ENCODE results near the gene RPS29. TPM values are rescaled to one million over a fixed set of nuclear protein-coding genes. Genes with fewer than 3 reads are reported as not detected.
A peak's percentile ranks its signal among the peaks of the same experiment; 100 is the strongest.

The RPS29 gene
- total RNA-seq, 1 experiment from 2014 or later, result 4,587 TPM

- no peak for DNase-seq (ENCODE audit: extremely low read depth, low read depth)
Observed at GRCh38 chr14:49553106-49553505, 33.1 kb downstream of the RPS29 start.

- no peak for DNase-seq (ENCODE audit: extremely low read depth, low read depth)
Observed at GRCh38 chr14:49551569-49551968, 34.6 kb downstream of the RPS29 start.

- DNase-seq (ENCODE audit: extremely low read depth, low read depth), result peak; percentile 8
Observed at GRCh38 chr14:49550286-49551184, 35.6 kb downstream of the RPS29 start.

GRCh38 chr14:49549881-49550280 lies 36.3 kb downstream of the RPS29 start:
- no peak for DNase-seq (ENCODE audit: extremely low read depth, low read depth)

- no peak for DNase-seq (ENCODE audit: extremely low read depth, low read depth)
Observed at GRCh38 chr14:49549446-49549845, 36.7 kb downstream of the RPS29 start.

GRCh38 chr14:49546766-49547165 lies 39.4 kb downstream of the RPS29 start:
- DNase-seq (ENCODE audit: extremely low read depth, low read depth), result no peak

- DNase-seq (ENCODE audit: extremely low read depth, low read depth), result no peak
Observed at GRCh38 chr14:49545716-49546115, 40.5 kb downstream of the RPS29 start.

GRCh38 chr14:49545071-49545470 lies 41.1 kb downstream of the RPS29 start:
- no peak for DNase-seq (ENCODE audit: extremely low read depth, low read depth)

GRCh38 chr14:49541049-49541448 lies 45.1 kb downstream of the RPS29 start:
- DNase-seq (ENCODE audit: extremely low read depth, low read depth), result no peak

GRCh38 chr14:49538852-49539251 lies 47.3 kb downstream of the RPS29 start:
- no peak for DNase-seq (ENCODE audit: extremely low read depth, low read depth)

Small RNA genes within 50 kb of the gene (small RNA-seq; reads per million reads assigned to genes)
- gene AL139099.3, result 0 reads per million in 2 experiments
- gene AL139099.4, result 0 reads per million in 2 experiments
- gene RF00019, result 0 reads per million in 2 experiments
- gene RNA5SP384, result 0 reads per million in 2 experiments

Other genes starting within 250 kb of the RPS29 start
- gene LRR1, start 12.6 kb upstream of the RPS29 start, total RNA-seq (2014; rRNA removed; shearing (Covaris generic)), result 42.7 and 51.9 TPM in 2 replicates
- 434 and 471 TPM in 2 replicates for gene RPL36AL, start 34.2 kb upstream of the RPS29 start, total RNA-seq (2014; rRNA removed; shearing (Covaris generic))
- 49.5 and 52.8 TPM in 2 replicates for gene MGAT2, start 34.4 kb upstream of the RPS29 start, total RNA-seq (2014; rRNA removed; shearing (Covaris generic))
- gene DNAAF2, start 48.9 kb upstream of the RPS29 start, total RNA-seq (2014; rRNA removed; shearing (Covaris generic)), result 15.9 and 16.2 TPM in 2 replicates
- gene POLE2, start 101.8 kb upstream of the RPS29 start, total RNA-seq (2014; rRNA removed; shearing (Covaris generic)), result 15.2 and 16.2 TPM in 2 replicates
- gene KLHDC1, start 106.7 kb upstream of the RPS29 start, total RNA-seq (2014; rRNA removed; shearing (Covaris generic)), result 0.47 and 0.69 TPM in 2 replicates
- gene KLHDC2, start 181.8 kb upstream of the RPS29 start, total RNA-seq (2014; rRNA removed; shearing (Covaris generic)), result 62.1 and 83.0 TPM in 2 replicates

Data from NCI-H460 (cell line).